Esophagus muscularis mucosa (tissue), 4 donors: Measurements from ENCODE around the gene IQSEC3.
"Not testable (repeated sequence)": the region's sequence is repeated elsewhere in the genome, so short reads cannot be mapped to it uniquely, and the experiment has no call there.

Source experiments
- EP300 ChIP-seq: sonication (generic); formaldehyde crosslinking; IDR thresholded peaks from one replicate; pipeline ENCODE4 v1.6.1; 2017; ENCODE audit warnings: antibody characterized with exemption
- POLR2AphosphoS5 ChIP-seq, 2 donors: sonication (generic); formaldehyde crosslinking; IDR thresholded peaks; one replicate each; pipeline ENCODE4 v1.6.1; 2017; ENCODE audit warnings: antibody characterized with exemption in 2 of 2
- TF ChIP-seq, protein P1 (sequence below), 3 experiments: fragments of 200-600 bp in 2 of 3; fragments of 450-650 bp in 1 of 3; sonication (generic) in 2 of 3; IDR thresholded peaks; one replicate each; pipeline ENCODE4 v1.5.1; 2017 to 2019; ENCODE audit warnings: antibody characterized with exemption in 3 of 3, mild to moderate bottlenecking in 2 of 3, moderate library complexity in 1 of 3

- TF ChIP-seq, protein P1, sequence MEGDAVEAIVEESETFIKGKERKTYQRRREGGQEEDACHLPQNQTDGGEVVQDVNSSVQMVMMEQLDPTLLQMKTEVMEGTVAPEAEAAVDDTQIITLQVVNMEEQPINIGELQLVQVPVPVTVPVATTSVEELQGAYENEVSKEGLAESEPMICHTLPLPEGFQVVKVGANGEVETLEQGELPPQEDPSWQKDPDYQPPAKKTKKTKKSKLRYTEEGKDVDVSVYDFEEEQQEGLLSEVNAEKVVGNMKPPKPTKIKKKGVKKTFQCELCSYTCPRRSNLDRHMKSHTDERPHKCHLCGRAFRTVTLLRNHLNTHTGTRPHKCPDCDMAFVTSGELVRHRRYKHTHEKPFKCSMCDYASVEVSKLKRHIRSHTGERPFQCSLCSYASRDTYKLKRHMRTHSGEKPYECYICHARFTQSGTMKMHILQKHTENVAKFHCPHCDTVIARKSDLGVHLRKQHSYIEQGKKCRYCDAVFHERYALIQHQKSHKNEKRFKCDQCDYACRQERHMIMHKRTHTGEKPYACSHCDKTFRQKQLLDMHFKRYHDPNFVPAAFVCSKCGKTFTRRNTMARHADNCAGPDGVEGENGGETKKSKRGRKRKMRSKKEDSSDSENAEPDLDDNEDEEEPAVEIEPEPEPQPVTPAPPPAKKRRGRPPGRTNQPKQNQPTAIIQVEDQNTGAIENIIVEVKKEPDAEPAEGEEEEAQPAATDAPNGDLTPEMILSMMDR (IDR thresholded peaks at IDR 0.05), result not testable (repeated sequence)
- not testable (repeated sequence) for TF ChIP-seq EP300; POLR2AphosphoS5 (IDR thresholded peaks at IDR 0.05)
Measured at GRCh38 chr12:70541-70940, 4.0 kb downstream of the IQSEC3 start.
